Measurements from ENCODE around the gene PPME1. TPM values are rescaled to one million over a fixed set of nuclear protein-coding genes. Genes with fewer than 3 reads are reported as not detected.

PPME1 gene
- polyA plus RNA-seq, 3 donors: 40.2 to 43.1 (median 41.1) TPM

GRCh38 chr11:74272276-74272675 lies 101.2 kb downstream of the PPME1 start:
- no peak for DNase-seq

- DNase-seq: no peak
These were observed 105.5 kb downstream of the PPME1 start for GRCh38 chr11:74276581-74276980.

GRCh38 chr11:74278103-74278502 lies 107.0 kb downstream of the PPME1 start:
- no peak for DNase-seq

- DNase-seq: no peak
These were observed 107.7 kb downstream of the PPME1 start for GRCh38 chr11:74278721-74279161.

GRCh38 chr11:74279256-74279655 lies 108.2 kb downstream of the PPME1 start:
- no peak for DNase-seq

- no peak for DNase-seq
These were observed 109.4 kb downstream of the PPME1 start for GRCh38 chr11:74280494-74280893.

GRCh38 chr11:74282421-74282820 lies 111.3 kb downstream of the PPME1 start:
- no peak for DNase-seq

- DNase-seq: no peak
These were observed 111.9 kb downstream of the PPME1 start for GRCh38 chr11:74282914-74283371.

GRCh38 chr11:74283580-74284180 lies 112.6 kb downstream of the PPME1 start:
- DNase-seq: no peak

- no peak for DNase-seq
These were observed 113.4 kb downstream of the PPME1 start for GRCh38 chr11:74284466-74284865.

GRCh38 chr11:74288161-74288560 lies 117.1 kb downstream of the PPME1 start:
- no peak for DNase-seq

GRCh38 chr11:74288911-74289310 lies 117.8 kb downstream of the PPME1 start:
- DNase-seq: no peak

- no peak for DNase-seq
These were observed 126.4 kb downstream of the PPME1 start for GRCh38 chr11:74297484-74297883.

GRCh38 chr11:74299015-74299414 lies 127.9 kb downstream of the PPME1 start:
- DNase-seq: no peak

Other genes with a start within 250 kb of the PPME1 start
- gene DNAJB13, start 220.3 kb upstream of the PPME1 start, polyA plus RNA-seq (ENCODE audit: insufficient read length in 3 of 3): 1 to 10 TPM; 5.4 to 7.3 (median 5.7) TPM
- gene UCP2, start 188.4 kb upstream of the PPME1 start, polyA plus RNA-seq (ENCODE audit: insufficient read length in 3 of 3): 10 to 100 TPM; 63.6 to 82.9 (median 75.3) TPM
- 1 to 10 TPM; 1.6 to 5.9 (median 5.4) TPM for gene UCP3, start 162.2 kb upstream of the PPME1 start, polyA plus RNA-seq (ENCODE audit: insufficient read length in 3 of 3)
- 10 to 100 TPM; 21.2 to 26.8 (median 25.7) TPM for gene C2CD3, start 287 bp upstream of the PPME1 start, polyA plus RNA-seq (ENCODE audit: insufficient read length in 3 of 3)
- gene P4HA3, start 140.4 kb downstream of the PPME1 start, polyA plus RNA-seq (ENCODE audit: insufficient read length in 3 of 3): under 1 TPM; 0.56 to 0.98 (median 0.90) TPM
- gene PGM2L1, start 227.1 kb downstream of the PPME1 start, polyA plus RNA-seq (ENCODE audit: insufficient read length in 3 of 3): 1 to 10 TPM; 2.6 to 4.3 (median 3.8) TPM